ENCODE measurements around the gene GEMIN4. TPM values are rescaled to one million over a fixed set of nuclear protein-coding genes. Genes with fewer than 3 reads are reported as not detected.

The GEMIN4 gene
- polyA plus RNA-seq, 3 donors, result 8.8 to 10.6 (median 10.1) TPM

DNA sequence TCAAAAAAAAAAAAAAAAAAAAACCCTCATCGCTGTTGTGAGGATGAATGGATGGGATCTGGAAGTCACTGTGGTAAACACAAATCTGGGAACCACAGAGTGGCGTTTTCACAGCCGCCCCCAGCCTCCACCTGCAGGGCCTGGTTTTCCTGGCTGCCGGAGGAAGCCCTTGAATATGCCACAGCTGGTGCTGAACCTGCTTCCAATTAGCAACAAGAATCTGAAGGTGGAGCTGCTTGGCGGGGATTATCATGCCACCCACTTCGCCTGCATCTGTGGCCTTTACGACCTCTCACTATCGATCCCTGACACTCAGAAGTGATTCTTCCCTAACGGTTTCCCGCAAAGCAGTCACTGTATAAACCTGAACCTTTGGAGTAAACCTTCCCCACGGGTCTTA, 46.2 kb upstream of the GEMIN4 start:
- Histone ChIP-seq H3K79me2 (ENCODE audit: insufficient read depth, low read length) (no peaks in the 10 kb centered on the region), H4K20me1 (ENCODE audit: insufficient read depth, low read length) (no peaks in the 10 kb centered on the region), H2AFZ (ENCODE audit: insufficient read depth, low read depth, low read length, poor library complexity, severe bottlenecking) (no peak overlapping the region), H3K4me1 (ENCODE audit: control insufficient read depth in 1 of 2, insufficient read depth in 2 of 2, low read length in 2 of 2) (no peaks in the 10 kb centered on the region), H3K4me2 (replicated peaks; ENCODE audit: extremely low read depth, low read length, poor library complexity, severe bottlenecking) (no peak overlapping the region), H3K9ac (ENCODE audit: insufficient read depth, low read length, poor library complexity, severe bottlenecking) (no peak overlapping the region), H3K36me3 (replicated peaks in 1 of 2; ENCODE audit: control insufficient read depth in 1 of 2, insufficient read depth in 2 of 2, low read length in 2 of 2) (no peaks in the 10 kb centered on the region), H3K27ac (ENCODE audit: low read depth in 1 of 2, low read length in 2 of 2) (no peak overlapping the region), H3K4me3 (replicated peaks in 1 of 3; ENCODE audit: low read depth in 2 of 3, low read length in 3 of 3) (no peak overlapping the region), H3K27me3 (ENCODE audit: control insufficient read depth in 2 of 2, insufficient read depth in 2 of 2, low read length in 2 of 2) (no peaks in the 10 kb centered on the region), H3K9me3 (replicated peaks in 1 of 2; ENCODE audit: control insufficient read depth in 1 of 2, insufficient read depth in 1 of 2, low read length in 2 of 2) (no peaks in the 10 kb centered on the region)
- Mint-ChIP-seq H3K36me3 (peaks cover 2 to 3% of the 10 kb centered on the region in 2 donors), H3K27ac (no peak overlapping the region), H3K27me3 (ENCODE audit: low read depth in 3 of 3) (peaks cover 4 to 13% (median 7%) of the 10 kb centered on the region in 3 donors), H3K9me3 (peaks cover 0 to 3% (median 0%) of the 10 kb centered on the region in 7 donors), H3K4me1 (peaks cover 7% of the 10 kb centered on the region), H3K4me3 (no peak overlapping the region)
- 69% methylated on average over 9 of the region's 11 CpGs for WGBS (ENCODE audit: insufficient coverage)
- intact Hi-C loops (cut with micrococcal nuclease), result loop anchor here (5.0 kb wide), 2 partner anchors 184 to 199 kb away; partner anchors contain the start of gene TIMM22 (in 1 of the 2)
- TF ChIP-seq, protein P1, sequence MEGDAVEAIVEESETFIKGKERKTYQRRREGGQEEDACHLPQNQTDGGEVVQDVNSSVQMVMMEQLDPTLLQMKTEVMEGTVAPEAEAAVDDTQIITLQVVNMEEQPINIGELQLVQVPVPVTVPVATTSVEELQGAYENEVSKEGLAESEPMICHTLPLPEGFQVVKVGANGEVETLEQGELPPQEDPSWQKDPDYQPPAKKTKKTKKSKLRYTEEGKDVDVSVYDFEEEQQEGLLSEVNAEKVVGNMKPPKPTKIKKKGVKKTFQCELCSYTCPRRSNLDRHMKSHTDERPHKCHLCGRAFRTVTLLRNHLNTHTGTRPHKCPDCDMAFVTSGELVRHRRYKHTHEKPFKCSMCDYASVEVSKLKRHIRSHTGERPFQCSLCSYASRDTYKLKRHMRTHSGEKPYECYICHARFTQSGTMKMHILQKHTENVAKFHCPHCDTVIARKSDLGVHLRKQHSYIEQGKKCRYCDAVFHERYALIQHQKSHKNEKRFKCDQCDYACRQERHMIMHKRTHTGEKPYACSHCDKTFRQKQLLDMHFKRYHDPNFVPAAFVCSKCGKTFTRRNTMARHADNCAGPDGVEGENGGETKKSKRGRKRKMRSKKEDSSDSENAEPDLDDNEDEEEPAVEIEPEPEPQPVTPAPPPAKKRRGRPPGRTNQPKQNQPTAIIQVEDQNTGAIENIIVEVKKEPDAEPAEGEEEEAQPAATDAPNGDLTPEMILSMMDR (IDR thresholded peaks at IDR 0.05), result no peak
- DNase-seq, result no peak

DNA sequence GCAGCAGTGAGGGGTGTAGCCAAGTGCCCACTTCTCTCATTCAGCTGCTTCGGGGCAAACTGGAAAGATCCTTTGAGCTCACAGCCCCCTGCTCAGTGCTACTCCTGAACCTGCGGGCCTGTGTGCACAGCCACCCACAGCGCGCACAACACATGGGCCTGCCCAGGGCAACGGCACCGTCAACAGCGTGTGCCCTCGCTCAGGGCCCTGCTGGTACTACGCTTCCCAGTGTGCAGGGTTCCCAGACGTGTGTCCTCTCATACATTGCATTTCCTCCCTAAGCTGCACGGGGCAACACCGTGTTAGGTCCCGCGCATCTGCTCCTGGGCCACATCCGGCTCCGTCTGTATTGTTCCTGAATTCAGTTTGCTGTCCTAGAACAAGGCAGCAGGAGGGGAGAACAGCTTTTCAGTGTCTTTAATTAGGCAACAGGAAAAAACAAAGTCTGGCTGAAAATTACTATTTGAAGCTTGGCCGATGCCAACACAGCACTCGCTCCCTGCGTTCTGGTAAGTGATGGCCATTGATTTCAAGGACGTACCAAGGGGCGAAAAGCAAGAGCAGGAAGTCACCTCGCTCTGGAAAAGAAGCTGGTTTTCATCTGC, 45.3 kb upstream of the GEMIN4 start:
- Histone ChIP-seq H4K20me1 (ENCODE audit: insufficient read depth, low read length) (no peaks in the 10 kb centered on the region), H3K36me3 (replicated peaks in 1 of 2; ENCODE audit: control insufficient read depth in 1 of 2, insufficient read depth in 2 of 2, low read length in 2 of 2) (peaks cover 5% of the 10 kb centered on the region in 2 donors), H3K27me3 (ENCODE audit: control insufficient read depth in 2 of 2, insufficient read depth in 2 of 2, low read length in 2 of 2) (no peaks in the 10 kb centered on the region), H3K27ac (ENCODE audit: low read depth in 1 of 2, low read length in 2 of 2) (no peak overlapping the region), H3K79me2 (ENCODE audit: insufficient read depth, low read length) (no peaks in the 10 kb centered on the region), H3K4me2 (replicated peaks; ENCODE audit: extremely low read depth, low read length, poor library complexity, severe bottlenecking) (no peak overlapping the region), H3K4me1 (ENCODE audit: control insufficient read depth in 1 of 2, insufficient read depth in 2 of 2, low read length in 2 of 2) (no peaks in the 10 kb centered on the region), H3K9ac (ENCODE audit: insufficient read depth, low read length, poor library complexity, severe bottlenecking) (no peak overlapping the region), H3K4me3 (replicated peaks in 1 of 3; ENCODE audit: low read depth in 2 of 3, low read length in 3 of 3) (no peak overlapping the region), H3K9me3 (replicated peaks in 1 of 2; ENCODE audit: control insufficient read depth in 1 of 2, insufficient read depth in 1 of 2, low read length in 2 of 2) (no peaks in the 10 kb centered on the region), H2AFZ (ENCODE audit: insufficient read depth, low read depth, low read length, poor library complexity, severe bottlenecking) (no peak overlapping the region)
- TF ChIP-seq, protein P1 (IDR thresholded peaks at IDR 0.05), result no peak
- H3K27me3 Mint-ChIP-seq (ENCODE audit: low read depth in 3 of 3), result peaks cover 4 to 10% (median 6%) of the 10 kb centered on the region in 3 donors
- DNase-seq, result no peak
- peaks cover 0 to 3% (median 0%) of the 10 kb centered on the region in 7 donors for H3K9me3 Mint-ChIP-seq
- peaks cover 8 to 10% of the 10 kb centered on the region in 2 donors for H3K36me3 Mint-ChIP-seq
- no peak overlapping the region for H3K4me3 Mint-ChIP-seq
- intact Hi-C loops (cut with micrococcal nuclease), result loop anchor here (5.0 kb wide), 2 partner anchors 185 to 200 kb away; partner anchors contain the start of gene TIMM22 (in 1 of the 2)
- H3K27ac Mint-ChIP-seq, result peak overlapping the region in 1 of 7 donors; percentile 49
- H3K4me1 Mint-ChIP-seq, result peaks cover 7% of the 10 kb centered on the region
- WGBS (ENCODE audit: insufficient coverage), result 88% methylated on average over 22 of the region's 22 CpGs

Data from CD14-positive monocyte (primary cell).